MCF 10A (cell line): ENCODE measurements around the gene WFS1. TPM values are rescaled to one million over a fixed set of nuclear protein-coding genes. Genes with fewer than 3 reads are reported as not detected.

ENCODE experiments used
- BruUV-seq: library from RNA; stranded (reverse); fragments of 400-500 nt; replicated peaks from 2 replicates; lab custom pipeline; 2021; lab: Mats Ljungman, UMichigan
- CTCF ChIA-PET: fragments of 300-600 bp; sonication (Branson Sonifier 250); formaldehyde crosslinking; extraction: SDS; loops from one replicate; lab custom pipeline; 2021; ENCODE audit warnings: antibody characterized with exemption, inconsistent platforms; lab: Yijun Ruan, JAX
- POLR2A ChIA-PET: fragments of 300-600, 350-650 bp; sonication (Branson Sonifier 250); formaldehyde crosslinking; extraction: SDS; loops from one replicate; lab custom pipeline; 2020; ENCODE audit warnings: antibody characterized with exemption, inconsistent platforms; lab: Yijun Ruan, JAX
- DNase-seq: peaks from one replicate; pipeline ENCODE4 v3.0.0-alpha.2; 2018; ENCODE audit not compliant: unreplicated experiment
- H3K27ac Mint-ChIP-seq: one replicate; pipeline ENCODE4 v1.8.0; 2022; ENCODE audit warnings: mild to moderate bottlenecking, low read depth, mixed read lengths; ENCODE audit not compliant: unreplicated experiment
- H3K27me3 Mint-ChIP-seq: one replicate; pipeline ENCODE4 v1.8.0; 2022; ENCODE audit warnings: mixed read lengths; ENCODE audit not compliant: insufficient read depth, unreplicated experiment
- H3K36me3 Mint-ChIP-seq: one replicate; pipeline ENCODE4 v1.8.0; 2022; ENCODE audit warnings: mild to moderate bottlenecking, moderate library complexity, mixed read lengths; ENCODE audit not compliant: insufficient read depth, unreplicated experiment
- H3K4me1 Mint-ChIP-seq: one replicate; pipeline ENCODE4 v1.8.0; 2022; ENCODE audit warnings: mixed read lengths; ENCODE audit not compliant: insufficient read depth, unreplicated experiment
- H3K4me3 Mint-ChIP-seq: one replicate; pipeline ENCODE4 v1.8.0; 2022; ENCODE audit warnings: mild to moderate bottlenecking, moderate library complexity, mixed read lengths; ENCODE audit not compliant: unreplicated experiment
- H3K9me3 Mint-ChIP-seq: one replicate; pipeline ENCODE4 v1.8.0; 2022; ENCODE audit warnings: mixed read lengths; ENCODE audit not compliant: unreplicated experiment
- intact Hi-C: fragments of 100-400 bp; cut with micrococcal nuclease; formaldehyde crosslinking; loops from 2 replicates; pipeline ENCODE4 v1.14.1; 2022
- total RNA-seq: library from RNA; stranded (reverse); gene quantifications from 2 replicates; pipeline ENCODE4 v1.2.3, GENCODE V29; 2022
- TF ChIP-seq, protein P1 (sequence below): fragments of 200-600 bp; IDR thresholded peaks from one replicate; pipeline ENCODE4 v1.8.0; 2022; ENCODE audit warnings: antibody characterized with exemption, mild to moderate bottlenecking; ENCODE audit not compliant: unreplicated experiment

WFS1 gene
- total RNA-seq, 1 experiment from 2014 or later: 41.7 TPM

DNA sequence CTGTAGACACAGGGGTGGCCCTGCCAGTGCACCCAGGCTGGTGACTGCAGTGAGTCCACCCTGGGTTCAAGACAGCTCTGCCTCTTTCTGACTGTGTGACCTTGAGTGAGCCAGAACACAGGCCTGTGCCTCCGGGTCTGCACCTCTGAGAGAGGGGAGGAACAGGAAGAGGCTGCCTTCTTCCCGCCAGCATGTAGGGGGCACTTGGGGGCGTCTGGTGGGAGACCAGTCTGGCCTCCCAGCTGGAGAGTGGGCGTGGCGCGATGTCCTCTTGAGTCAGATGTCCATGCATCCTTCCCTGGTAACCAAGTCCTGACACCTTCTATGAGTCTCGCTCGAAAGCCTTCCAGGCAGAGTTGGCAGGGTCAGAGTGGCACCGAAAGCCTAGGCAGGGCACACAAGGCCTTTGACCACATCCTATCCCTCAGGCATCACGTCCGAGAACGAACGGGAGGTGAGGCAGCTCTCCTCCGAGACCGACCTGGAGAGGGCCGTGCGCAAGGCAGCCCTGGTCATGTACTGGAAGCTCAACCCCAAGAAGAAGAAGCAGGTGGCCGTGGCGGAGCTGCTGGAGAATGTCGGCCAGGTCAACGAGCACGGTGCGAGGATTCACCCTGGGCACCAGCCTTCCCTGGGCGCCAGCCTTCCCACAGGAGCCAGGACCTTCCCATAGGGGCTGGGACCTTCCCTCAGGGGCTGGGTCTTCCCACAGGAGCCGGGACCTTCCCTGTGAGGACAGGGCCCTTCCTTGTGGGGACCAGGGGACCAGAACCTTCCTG, 21.3 kb downstream of the WFS1 start:
- no TSS peak for BruUV-seq

DNA sequence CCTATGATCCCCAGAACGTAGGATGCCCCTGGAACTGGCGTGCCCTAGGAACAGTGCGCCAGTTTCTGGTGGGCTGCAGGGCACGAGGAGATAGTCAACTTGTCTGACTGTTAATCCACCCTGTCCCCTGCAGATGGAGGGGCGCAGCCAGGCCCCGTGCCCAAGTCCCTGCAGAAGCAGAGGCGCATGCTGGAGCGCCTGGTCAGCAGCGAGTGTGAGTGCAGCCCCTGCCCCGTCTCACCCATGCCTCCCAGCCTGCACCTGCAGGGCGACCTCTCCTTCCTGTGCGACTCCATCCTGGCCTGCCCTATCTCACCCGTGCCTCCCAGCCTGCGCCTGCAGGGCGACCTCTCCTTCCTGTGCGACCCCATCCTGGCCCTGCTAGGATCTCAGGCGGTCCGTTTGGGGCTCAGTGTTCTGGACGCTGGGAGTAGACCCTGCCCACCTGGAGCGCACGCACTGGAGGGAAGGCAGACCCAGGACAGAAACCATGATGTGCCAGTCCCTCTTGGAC, 22.2 kb downstream of the WFS1 start:
- BruUV-seq: no TSS peak
- no peak for DNase-seq
- no peaks in the 10 kb centered on the region for H3K9me3 Mint-ChIP-seq
- no peak overlapping the region for H3K4me3 Mint-ChIP-seq
- H3K4me1 Mint-ChIP-seq: no peaks in the 10 kb centered on the region
- CTCF ChIA-PET: no interaction called here
- TF ChIP-seq, protein P1, sequence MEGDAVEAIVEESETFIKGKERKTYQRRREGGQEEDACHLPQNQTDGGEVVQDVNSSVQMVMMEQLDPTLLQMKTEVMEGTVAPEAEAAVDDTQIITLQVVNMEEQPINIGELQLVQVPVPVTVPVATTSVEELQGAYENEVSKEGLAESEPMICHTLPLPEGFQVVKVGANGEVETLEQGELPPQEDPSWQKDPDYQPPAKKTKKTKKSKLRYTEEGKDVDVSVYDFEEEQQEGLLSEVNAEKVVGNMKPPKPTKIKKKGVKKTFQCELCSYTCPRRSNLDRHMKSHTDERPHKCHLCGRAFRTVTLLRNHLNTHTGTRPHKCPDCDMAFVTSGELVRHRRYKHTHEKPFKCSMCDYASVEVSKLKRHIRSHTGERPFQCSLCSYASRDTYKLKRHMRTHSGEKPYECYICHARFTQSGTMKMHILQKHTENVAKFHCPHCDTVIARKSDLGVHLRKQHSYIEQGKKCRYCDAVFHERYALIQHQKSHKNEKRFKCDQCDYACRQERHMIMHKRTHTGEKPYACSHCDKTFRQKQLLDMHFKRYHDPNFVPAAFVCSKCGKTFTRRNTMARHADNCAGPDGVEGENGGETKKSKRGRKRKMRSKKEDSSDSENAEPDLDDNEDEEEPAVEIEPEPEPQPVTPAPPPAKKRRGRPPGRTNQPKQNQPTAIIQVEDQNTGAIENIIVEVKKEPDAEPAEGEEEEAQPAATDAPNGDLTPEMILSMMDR: no peak
- H3K27me3 Mint-ChIP-seq: no peaks in the 10 kb centered on the region
- intact Hi-C loops: no loop called here
- no peak overlapping the region for H3K27ac Mint-ChIP-seq
- H3K36me3 Mint-ChIP-seq: peaks cover 21% of the 10 kb centered on the region
- POLR2A ChIA-PET: no interaction called here

More for the DNA sequence above, 21.3 kb downstream of the WFS1 start:
- Mint-ChIP-seq H3K27me3 (no peaks in the 10 kb centered on the region), H3K9me3 (no peaks in the 10 kb centered on the region), H3K4me3 (no peak overlapping the region), H3K4me1 (no peaks in the 10 kb centered on the region), H3K36me3 (peaks cover 24% of the 10 kb centered on the region), H3K27ac (no peak overlapping the region)
- intact Hi-C loops: no loop called here
- ChIA-PET CTCF (interaction anchor here (1.0 kb wide), 1 partner anchor 37 kb away, joined by 4 read pairs; no protein-coding TSS in a partner anchor), POLR2A (no interaction called here)
- TF ChIP-seq, protein P1: no peak
- DNase-seq: no peak

DNA sequence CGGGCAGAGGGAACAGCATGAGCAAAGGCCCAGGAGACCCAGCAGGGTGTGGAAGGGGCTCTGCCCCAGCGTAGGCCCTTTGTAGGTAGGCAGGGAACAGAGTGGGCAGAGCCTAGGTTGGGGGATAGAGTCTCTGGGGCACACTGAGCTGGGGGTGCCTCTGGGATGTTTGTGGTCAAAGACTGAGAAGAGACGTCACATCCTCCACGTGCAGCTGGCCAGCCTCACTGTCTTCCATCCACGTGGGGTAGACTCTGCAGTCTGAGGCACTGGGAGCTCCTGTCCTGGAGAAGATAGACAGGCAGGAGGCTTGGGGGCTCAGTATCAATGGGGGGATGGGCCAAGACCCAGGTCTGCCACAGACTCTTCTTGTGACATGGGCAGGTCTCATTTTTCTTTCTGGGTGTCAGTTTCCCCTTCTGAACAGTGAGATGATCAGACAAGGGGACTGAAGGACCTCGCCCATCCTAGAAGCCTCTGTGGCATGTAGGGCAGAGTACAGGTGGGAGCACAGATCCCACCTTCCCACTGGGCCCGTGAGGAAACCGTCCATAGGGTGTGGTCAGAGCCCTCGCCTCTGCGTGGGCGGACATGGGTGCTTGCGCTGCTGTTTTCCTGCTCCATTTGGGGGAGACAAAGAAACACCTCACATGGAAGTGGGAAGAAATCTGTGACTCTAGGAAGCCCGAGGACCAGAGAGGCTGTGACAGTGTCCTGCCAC, 22.9 kb downstream of the WFS1 start:
- Mint-ChIP-seq H3K27me3 (no peaks in the 10 kb centered on the region), H3K4me1 (no peaks in the 10 kb centered on the region), H3K27ac (no peak overlapping the region), H3K9me3 (no peaks in the 10 kb centered on the region), H3K4me3 (no peak overlapping the region), H3K36me3 (peaks cover 18% of the 10 kb centered on the region)
- BruUV-seq: no TSS peak
- intact Hi-C loops: no loop called here
- POLR2A ChIA-PET: no interaction called here
- TF ChIP-seq, protein P1: no peak
- no peak for DNase-seq
- CTCF ChIA-PET: no interaction called here

- TF ChIP-seq, protein P1: no peak
- H3K27me3 Mint-ChIP-seq: no peaks in the 10 kb centered on the region
- no TSS peak for BruUV-seq
- POLR2A ChIA-PET: no interaction called here
- intact Hi-C loops: no loop called here
- no peak overlapping the region for H3K27ac Mint-ChIP-seq
- no peak overlapping the region for H3K4me3 Mint-ChIP-seq
- CTCF ChIA-PET: no interaction called here
- no peaks in the 10 kb centered on the region for H3K9me3 Mint-ChIP-seq
- H3K36me3 Mint-ChIP-seq: peaks cover 18% of the 10 kb centered on the region
- no peaks in the 10 kb centered on the region for H3K4me1 Mint-ChIP-seq
- no peak for DNase-seq
Measured at GRCh38 chr4:6293097-6293445, 23.4 kb downstream of the WFS1 start.
